ENCODE data around the gene C11orf65. TPM values are rescaled to one million over a fixed set of nuclear protein-coding genes. Genes with fewer than 3 reads are reported as not detected.

The C11orf65 gene
- total RNA-seq, 1 experiment from 2014 or later = 0.62 TPM

- CTCF ChIA-PET = no interaction called here
- intact Hi-C loops (cut with micrococcal nuclease) = loop anchor here (1.0 to 5.0 kb wide), 3 partner anchors 82 to 277 kb away; partner anchors contain the start of genes ATM, EXPH5 and NPAT
- no peaks in the 10 kb centered on the region for H3K9me3 ChIP-seq (ENCODE audit: low read length)
- peaks cover 19% of the 10 kb centered on the region for H3K79me2 ChIP-seq (ENCODE audit: low read length)
- no peak for ATAC-seq
- peak overlapping the region; percentile 68 for H3K4me3 ChIP-seq (ENCODE audit: low read length)
- TF ChIP-seq EZH2 (IDR thresholded peaks at IDR 0.05; ENCODE audit: low read length, unreplicated experiment) = no peak
- no peak for TF ChIP-seq EZH2phosphoT487 (IDR thresholded peaks at IDR 0.05; ENCODE audit: borderline replicate concordance, low read length)
- no peak for TF ChIP-seq CTCF (conservative IDR thresholded peaks at IDR 0.05; ENCODE audit: low read depth, low read length)
- H3K4me1 ChIP-seq (ENCODE audit: insufficient read depth, low read length) = peaks cover 29% of the 10 kb centered on the region
- H3K9ac ChIP-seq (ENCODE audit: low read length) = peak overlapping the region; percentile 91
- peak overlapping the region; percentile 91 for H2AFZ ChIP-seq (ENCODE audit: low read length)
- DNase-seq = no peak
- H3K4me2 ChIP-seq (ENCODE audit: low read length) = peak overlapping the region; percentile 85
- no peaks in the 10 kb centered on the region for H3K9me2 ChIP-seq (replicated peaks; ENCODE audit: low read length)
- BruUV-seq (replicated peaks) = no TSS peak
- POLR2A ChIA-PET (ENCODE audit: unreplicated experiment) = no interaction called here
- H3K27ac ChIP-seq (ENCODE audit: low read length) = peak overlapping the region; percentile 87
- peaks cover 6% of the 10 kb centered on the region for H3F3A ChIP-seq (ENCODE audit: low read length, unreplicated experiment)
- no peaks in the 10 kb centered on the region for H3K27me3 ChIP-seq (ENCODE audit: low read length)
- H4K20me1 ChIP-seq (ENCODE audit: low read length) = no peaks in the 10 kb centered on the region
- H3K36me3 ChIP-seq (ENCODE audit: low read depth, low read length) = no peaks in the 10 kb centered on the region
These were observed 31.6 kb upstream of the C11orf65 start for GRCh38 chr11:108498816-108499408.

- peak within 1 kb of the TSS; percentile 87 for H3K27ac ChIP-seq (ENCODE audit: low read length)
- intact Hi-C loops (cut with micrococcal nuclease) = loop anchor here (1.0 to 5.0 kb wide), 3 partner anchors 81 to 276 kb away; partner anchors contain the start of genes ATM, EXPH5 and NPAT
- H3K9me3 ChIP-seq (ENCODE audit: low read length) = no peaks in the 10 kb centered on the region
- H2AFZ ChIP-seq (ENCODE audit: low read length) = peak within 1 kb of the TSS; percentile 91
- no peaks in the 10 kb centered on the region for H3K27me3 ChIP-seq (ENCODE audit: low read length)
- ATAC-seq (peak; percentile 55), DNase-seq (peak; percentile 67)
- ChIA-PET CTCF (no interaction called here), POLR2A (ENCODE audit: unreplicated experiment) (interaction anchor here (0.6 kb wide), 1 partner anchor 45 kb away, joined by 3 read pairs; no protein-coding TSS in a partner anchor)
- peaks cover 6% of the 10 kb centered on the region for H3F3A ChIP-seq (ENCODE audit: low read length, unreplicated experiment)
- no peaks in the 10 kb centered on the region for H3K9me2 ChIP-seq (replicated peaks; ENCODE audit: low read length)
- peak within 1 kb of the TSS; percentile 85 for H3K4me2 ChIP-seq (ENCODE audit: low read length)
- peaks cover 22% of the 10 kb centered on the region for H3K79me2 ChIP-seq (ENCODE audit: low read length)
- H3K9ac ChIP-seq (ENCODE audit: low read length) = peak within 1 kb of the TSS; percentile 91
- peaks cover 29% of the 10 kb centered on the region for H3K4me1 ChIP-seq (ENCODE audit: insufficient read depth, low read length)
- no peak for TF ChIP-seq CTCF (conservative IDR thresholded peaks at IDR 0.05; ENCODE audit: low read depth, low read length)
- TF ChIP-seq EZH2phosphoT487 (IDR thresholded peaks at IDR 0.05; ENCODE audit: borderline replicate concordance, low read length) = no peak
- TF ChIP-seq EZH2 (IDR thresholded peaks at IDR 0.05; ENCODE audit: low read length, unreplicated experiment) = no peak
- H3K36me3 ChIP-seq (ENCODE audit: low read depth, low read length) = no peaks in the 10 kb centered on the region
- no peaks in the 10 kb centered on the region for H4K20me1 ChIP-seq (ENCODE audit: low read length)
- no TSS peak for BruUV-seq (replicated peaks)
- peak within 1 kb of the TSS; percentile 68 for H3K4me3 ChIP-seq (ENCODE audit: low read length)
These were observed 30.9 kb upstream of the C11orf65 start, which contains the start of gene POGLUT3 for GRCh38 chr11:108498046-108498815. Gene POGLUT3 (minus strand): TSS chr11:108498384. CDS start chr11:108498366, 18 bp downstream.

Data from PC-3 (cell line).